Colonic mucosa (tissue), 4 donors: ENCODE data around the gene ST3GAL3. TPM values are rescaled to one million over a fixed set of nuclear protein-coding genes. Genes with fewer than 3 reads are reported as not detected.

ENCODE experiments used
- DNase-seq: peaks from one replicate; pipeline ENCODE4 v3.0.0-alpha.2; 2020
- H3K27ac ChIP-seq: fragments of 200-600 bp; one replicate; pipeline ENCODE4 v1.8.0; 2021
- H3K27me3 ChIP-seq: fragments of 200-600 bp; one replicate; pipeline ENCODE4 v1.8.0; 2021
- H3K36me3 ChIP-seq: fragments of 200-600 bp; one replicate; pipeline ENCODE4 v1.8.0; 2021
- H3K4me1 ChIP-seq: fragments of 200-600 bp; one replicate; pipeline ENCODE4 v1.8.0; 2021; ENCODE audit warnings: mild to moderate bottlenecking
- H3K4me3 ChIP-seq: fragments of 200-600 bp; one replicate; pipeline ENCODE4 v1.8.0; 2021
- H3K9ac ChIP-seq, 2 donors: one replicate each; pipeline ENCODE4 v1.7.0; 2013; ENCODE audit warnings: control low read depth in 2 of 2, low read depth in 2 of 2, low read length in 2 of 2
- H3K9me3 ChIP-seq: fragments of 200-600 bp; one replicate; pipeline ENCODE4 v1.8.0; 2021
- intact Hi-C: fragments of 100-400 bp; cut with DNase I; formaldehyde crosslinking; loops from one replicate; pipeline ENCODE4 v1.14.1; 2022
- total RNA-seq, 2 donors: library from RNA; stranded (reverse); fragmentation: NEBNext Ultra II Directional in 1 of 2; extraction: Animal tissue kit (Norgen Biotek cat#: 25700) in 1 of 2; gene quantifications; one replicate each; pipeline ENCODE4 v1.2.1, GENCODE V29; 2021
- TF ChIP-seq, protein P1 (sequence below): fragments of 200-600 bp; IDR thresholded peaks from one replicate; pipeline ENCODE4 v1.8.0; 2022; ENCODE audit warnings: antibody characterized with exemption, mild to moderate bottlenecking
- donor health status: healthy.
- donor health status: DM: no; HTN: no; CAD: no.
- donor health status: DM: no; HTN: no; CAD: no.

Gene ST3GAL3
- total RNA-seq, 2 donors from 2014 or later = 5.1 to 6.0 TPM

GRCh38 chr1:43956234-43956633 lies 248.9 kb downstream of the ST3GAL3 start:
- Histone ChIP-seq H3K4me3 (no peak overlapping the region), H3K27me3 (no peaks in the 10 kb centered on the region), H3K36me3 (no peaks in the 10 kb centered on the region), H3K9ac (no peak overlapping the region), H3K4me1 (no peaks in the 10 kb centered on the region), H3K27ac (no peak overlapping the region), H3K9me3 (no peaks in the 10 kb centered on the region)
- intact Hi-C loops = no loop called here
- TF ChIP-seq, protein P1, sequence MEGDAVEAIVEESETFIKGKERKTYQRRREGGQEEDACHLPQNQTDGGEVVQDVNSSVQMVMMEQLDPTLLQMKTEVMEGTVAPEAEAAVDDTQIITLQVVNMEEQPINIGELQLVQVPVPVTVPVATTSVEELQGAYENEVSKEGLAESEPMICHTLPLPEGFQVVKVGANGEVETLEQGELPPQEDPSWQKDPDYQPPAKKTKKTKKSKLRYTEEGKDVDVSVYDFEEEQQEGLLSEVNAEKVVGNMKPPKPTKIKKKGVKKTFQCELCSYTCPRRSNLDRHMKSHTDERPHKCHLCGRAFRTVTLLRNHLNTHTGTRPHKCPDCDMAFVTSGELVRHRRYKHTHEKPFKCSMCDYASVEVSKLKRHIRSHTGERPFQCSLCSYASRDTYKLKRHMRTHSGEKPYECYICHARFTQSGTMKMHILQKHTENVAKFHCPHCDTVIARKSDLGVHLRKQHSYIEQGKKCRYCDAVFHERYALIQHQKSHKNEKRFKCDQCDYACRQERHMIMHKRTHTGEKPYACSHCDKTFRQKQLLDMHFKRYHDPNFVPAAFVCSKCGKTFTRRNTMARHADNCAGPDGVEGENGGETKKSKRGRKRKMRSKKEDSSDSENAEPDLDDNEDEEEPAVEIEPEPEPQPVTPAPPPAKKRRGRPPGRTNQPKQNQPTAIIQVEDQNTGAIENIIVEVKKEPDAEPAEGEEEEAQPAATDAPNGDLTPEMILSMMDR = no peak
- no peak for DNase-seq

DNA sequence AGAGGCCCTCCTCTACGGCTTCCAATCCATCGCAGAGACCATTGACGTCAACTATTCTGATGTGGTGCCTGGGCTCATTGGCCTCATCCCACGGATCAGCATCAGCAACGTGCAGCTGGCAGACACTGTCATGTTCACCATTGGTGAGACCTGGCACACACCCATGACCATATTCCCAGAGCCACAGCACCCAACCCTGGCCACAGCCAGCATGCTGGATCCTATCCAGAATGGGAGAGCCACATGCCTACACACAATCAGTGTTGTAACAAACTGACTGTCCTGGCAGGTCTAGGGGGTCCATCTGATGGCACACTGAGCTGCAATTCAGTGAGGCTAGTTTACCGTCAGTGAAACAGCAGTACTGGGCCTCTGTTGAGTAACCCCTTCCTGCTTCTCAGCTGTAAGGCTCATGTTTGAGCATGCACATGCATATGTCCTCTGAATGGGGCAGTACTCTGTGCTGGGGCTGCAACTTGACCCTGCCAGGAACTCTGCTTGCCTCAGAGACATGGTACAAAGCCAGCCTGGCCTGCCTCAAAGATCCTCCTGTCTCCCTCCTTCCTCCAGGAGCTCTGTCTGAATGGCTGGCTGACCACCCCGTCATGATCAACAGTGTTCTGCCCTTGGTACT lies 250.2 kb downstream of the ST3GAL3 start:
- Histone ChIP-seq H3K9ac (no peak overlapping the region), H3K27me3 (no peaks in the 10 kb centered on the region), H3K4me1 (no peaks in the 10 kb centered on the region), H3K9me3 (no peaks in the 10 kb centered on the region), H3K4me3 (no peak overlapping the region), H3K36me3 (no peaks in the 10 kb centered on the region), H3K27ac (no peak overlapping the region)
- no peak for DNase-seq
- intact Hi-C loops = no loop called here
- TF ChIP-seq, protein P1 = no peak

DNA sequence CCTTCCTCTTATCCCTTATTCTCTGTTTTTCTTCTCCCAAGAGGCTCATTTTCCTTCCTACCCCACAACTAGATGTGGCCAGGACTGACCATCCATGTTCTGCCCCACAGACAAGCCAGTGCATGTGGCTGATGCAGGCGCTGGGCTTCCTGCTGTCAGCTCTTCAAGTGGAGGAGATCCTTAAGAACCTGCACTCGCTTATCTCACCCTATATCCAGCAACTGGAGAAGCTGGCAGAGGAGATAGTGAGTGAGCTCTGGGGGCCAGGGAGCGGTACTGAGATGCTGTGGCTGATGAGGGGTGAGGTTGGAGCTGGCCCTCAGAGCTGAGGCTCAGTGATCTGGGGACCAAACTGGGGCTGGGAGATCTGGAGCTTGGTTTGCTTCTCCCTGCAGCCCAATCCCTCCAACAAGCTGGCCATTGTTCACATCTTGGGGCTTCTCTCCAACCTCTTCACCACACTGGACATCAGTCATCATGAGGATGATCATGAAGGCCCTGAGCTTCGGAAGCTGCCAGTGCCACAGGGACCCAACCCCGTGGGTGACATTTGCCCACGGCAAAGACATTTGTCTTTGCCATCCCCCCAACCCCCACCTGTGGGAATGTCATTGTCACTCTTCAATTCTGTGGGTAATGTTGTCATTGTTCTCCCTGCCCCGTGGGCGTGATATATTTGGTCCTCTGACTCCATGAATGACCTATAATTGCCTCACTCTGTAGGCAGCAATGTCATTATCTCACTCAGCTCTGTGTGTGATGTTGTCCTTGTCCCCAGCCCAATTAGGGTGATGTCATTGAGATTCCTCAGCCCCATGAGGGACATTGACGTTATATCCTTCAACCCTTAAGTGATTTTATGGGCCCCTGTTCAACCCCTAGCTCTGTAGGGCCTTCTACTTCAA lies 251.3 kb downstream of the ST3GAL3 start:
- intact Hi-C loops = no loop called here
- Histone ChIP-seq H3K4me3 (no peak overlapping the region), H3K27me3 (no peaks in the 10 kb centered on the region), H3K9me3 (no peaks in the 10 kb centered on the region), H3K9ac (no peak overlapping the region), H3K27ac (no peak overlapping the region), H3K4me1 (no peaks in the 10 kb centered on the region), H3K36me3 (no peaks in the 10 kb centered on the region)
- no peak for DNase-seq
- TF ChIP-seq, protein P1 = no peak

GRCh38 chr1:43960798-43961197 lies 253.5 kb downstream of the ST3GAL3 start:
- no peak overlapping the region for H3K4me3 ChIP-seq
- intact Hi-C loops = no loop called here
- no peaks in the 10 kb centered on the region for H3K36me3 ChIP-seq
- DNase-seq = no peak
- H3K4me1 ChIP-seq = no peaks in the 10 kb centered on the region
- H3K27ac ChIP-seq = no peak overlapping the region
- no peaks in the 10 kb centered on the region for H3K9me3 ChIP-seq
- TF ChIP-seq, protein P1 = no peak
- H3K9ac ChIP-seq = no peak overlapping the region
- H3K27me3 ChIP-seq = no peaks in the 10 kb centered on the region

DNA sequence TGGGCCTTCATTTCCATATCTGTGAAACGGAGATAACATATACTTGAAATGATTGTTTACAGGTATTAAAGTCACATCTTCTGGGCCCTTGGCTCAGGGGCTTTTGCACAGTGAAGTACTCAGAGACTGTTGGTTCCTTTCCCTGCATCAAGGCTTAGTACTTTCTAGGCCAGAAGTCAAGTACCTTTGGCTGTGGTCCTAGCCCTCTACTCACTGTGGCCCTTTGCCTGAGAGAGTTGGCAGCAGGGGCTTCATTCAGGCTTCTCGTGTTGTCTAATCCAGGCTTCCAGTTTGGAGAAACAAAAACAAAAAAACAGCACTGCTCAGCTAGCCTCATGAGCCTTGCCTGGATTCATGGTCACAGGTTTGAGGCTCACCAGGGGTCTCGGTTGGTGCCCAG lies 254.4 kb downstream of the ST3GAL3 start:
- H3K36me3 ChIP-seq = no peaks in the 10 kb centered on the region
- intact Hi-C loops = no loop called here
- H3K9ac ChIP-seq = no peak overlapping the region
- H3K9me3 ChIP-seq = no peaks in the 10 kb centered on the region
- DNase-seq = no peak
- no peaks in the 10 kb centered on the region for H3K4me1 ChIP-seq
- H3K4me3 ChIP-seq = no peak overlapping the region
- H3K27me3 ChIP-seq = no peaks in the 10 kb centered on the region
- no peak overlapping the region for H3K27ac ChIP-seq
- TF ChIP-seq, protein P1 = no peak
